HepG2 (cell line): ENCODE results near the gene CHP1. TPM values are rescaled to one million over a fixed set of nuclear protein-coding genes. Genes with fewer than 3 reads are reported as not detected.

Experiments used
- CBFB ChIP-seq: sonication (generic); formaldehyde crosslinking; IDR thresholded peaks from 2 replicates; pipeline ENCODE4 v1.4.0; 2020; ENCODE audit warnings: missing genetic modification reagents
- CHD4 ChIP-seq: fragments of 200-600 bp; sonication (generic); IDR thresholded peaks from 2 replicates; pipeline ENCODE4 v1.7.0; 2017; ENCODE audit warnings: mild to moderate bottlenecking, low read length, borderline replicate concordance
- GTF3A ChIP-seq: sonication (generic); formaldehyde crosslinking; conservative IDR thresholded peaks from 2 replicates; pipeline ENCODE4 v1.4.0; 2020; ENCODE audit warnings: mild to moderate bottlenecking, missing genetic modification reagents
- HOXA5 ChIP-seq: sonication (generic); formaldehyde crosslinking; IDR thresholded peaks from 2 replicates; pipeline ENCODE4 v1.4.0; 2020; ENCODE audit warnings: missing genetic modification reagents
- JUND ChIP-seq: sonication (generic); formaldehyde crosslinking; IDR thresholded peaks from 2 replicates; pipeline ENCODE4 v1.8.0; 2022; ENCODE audit warnings: mild to moderate bottlenecking, missing genetic modification reagents
- MNT ChIP-seq: fragments of 450-650 bp; IDR thresholded peaks from 2 replicates; pipeline ENCODE4 v1.6.1; 2016
- MTF2 ChIP-seq: sonication (generic); formaldehyde crosslinking; IDR thresholded peaks from 2 replicates; pipeline ENCODE4 v1.5.0; 2020; ENCODE audit warnings: missing genetic modification reagents, borderline replicate concordance
- NFYB ChIP-seq: sonication (generic); formaldehyde crosslinking; IDR thresholded peaks from 2 replicates; pipeline ENCODE4 v1.4.0; 2020; ENCODE audit warnings: missing genetic modification reagents
- NKX3-1 ChIP-seq: sonication (generic); formaldehyde crosslinking; IDR thresholded peaks from 2 replicates; pipeline ENCODE4 v1.5.0; 2020; ENCODE audit warnings: missing genetic modification reagents
- PAXIP1 ChIP-seq: sonication (generic); formaldehyde crosslinking; conservative IDR thresholded peaks from 2 replicates; pipeline ENCODE4 v1.4.0; 2020; ENCODE audit warnings: mild to moderate bottlenecking, missing genetic modification reagents, moderate library complexity
- PHF8 ChIP-seq: sonication (generic); formaldehyde crosslinking; IDR thresholded peaks from 2 replicates; pipeline ENCODE4 v1.5.0; 2020; ENCODE audit warnings: missing genetic modification reagents
- PITX1 ChIP-seq: sonication (generic); formaldehyde crosslinking; IDR thresholded peaks from 2 replicates; pipeline ENCODE4 v1.5.1; 2020; ENCODE audit warnings: mild to moderate bottlenecking, missing genetic modification reagents
- POLR2A ChIP-seq, 2 experiments: IDR thresholded peaks; 2 replicates each; pipeline ENCODE4 v1.6.1; 2011; ENCODE audit warnings: low read depth in 2 of 2, low read length in 2 of 2, mild to moderate bottlenecking in 1 of 2, moderate library complexity in 1 of 2; ENCODE audit not compliant: insufficient read depth in 1 of 2
- U2AF1 ChIP-seq: fragments of 200-400 bp; formaldehyde crosslinking; optimal IDR thresholded peaks from 2 replicates; pipeline ENCODE3; 2017; ENCODE audit warnings: mild to moderate bottlenecking, low read depth, low read length
- ZFP82 ChIP-seq: sonication (generic); formaldehyde crosslinking; IDR thresholded peaks from 2 replicates; pipeline ENCODE4 v1.5.1; 2020; ENCODE audit warnings: mild to moderate bottlenecking, missing genetic modification reagents, borderline replicate concordance
- ZNF451 ChIP-seq: sonication (generic); formaldehyde crosslinking; IDR thresholded peaks from 2 replicates; pipeline ENCODE4 v1.5.0; 2020; ENCODE audit warnings: mild to moderate bottlenecking, missing genetic modification reagents
- ZNF773 ChIP-seq: sonication (generic); formaldehyde crosslinking; IDR thresholded peaks from 2 replicates; pipeline ENCODE4 v1.4.0; 2020; ENCODE audit warnings: missing genetic modification reagents, borderline replicate concordance
- ZNF775 ChIP-seq: sonication (generic); formaldehyde crosslinking; IDR thresholded peaks from 2 replicates; pipeline ENCODE4 v1.4.0; 2020; ENCODE audit warnings: missing genetic modification reagents, mild to moderate bottlenecking, moderate library complexity, borderline replicate concordance
- ZNF883 ChIP-seq: sonication (generic); formaldehyde crosslinking; IDR thresholded peaks from 2 replicates; pipeline ENCODE4 v1.5.1; 2020; ENCODE audit warnings: mild to moderate bottlenecking, missing genetic modification reagents; ENCODE audit errors: not compliant biosample characterization
- ZSCAN31 ChIP-seq: sonication (generic); formaldehyde crosslinking; IDR thresholded peaks from 2 replicates; pipeline ENCODE4 v1.5.0; 2020; ENCODE audit warnings: low read depth, mild to moderate bottlenecking, missing genetic modification reagents
- ZSCAN9 ChIP-seq: IDR thresholded peaks from 2 replicates; pipeline ENCODE4 v1.6.1; 2016; ENCODE audit warnings: borderline replicate concordance
- ZZZ3 ChIP-seq: sonication (generic); formaldehyde crosslinking; IDR thresholded peaks from 2 replicates; pipeline ENCODE4 v1.4.0; 2020; ENCODE audit warnings: missing genetic modification reagents, mild to moderate bottlenecking, borderline replicate concordance
- polyA plus RNA-seq, 8 experiments: library from polyadenylated mRNA; depleted of rRNA in 3 of 8; stranded (reverse) in 7 of 8; unstranded in 1 of 8; fragments of >200 nt; fragmentation: Illumina TruSeq in 4 of 8; extraction: Trizol in 4 of 8; gene quantifications; 2 replicates each; pipeline versions ENCODE4 v1.2.1 to v1.2.3, GENCODE V29; 2011 to 2016; ENCODE audit warnings: low read depth in 4 of 8, missing spikeins in 1 of 8, mixed read lengths in 1 of 8; ENCODE audit not compliant: insufficient read depth in 1 of 8
- total RNA-seq, 5 experiments: library from RNA; depleted of rRNA; stranded (reverse); fragments of >200 nt; fragmentation: Illumina TruSeq; extraction: Trizol; gene quantifications; 2 replicates each; pipeline ENCODE4 v1.2.3, GENCODE V29; 2016; ENCODE audit warnings: low read depth in 1 of 5
- TF ChIP-seq, protein P1 (sequence below): IDR thresholded peaks from 2 replicates; pipeline ENCODE4 v1.6.1; 2016; ENCODE audit warnings: mild to moderate bottlenecking
- TF ChIP-seq, protein P2 (sequence below): IDR thresholded peaks from 2 replicates; pipeline ENCODE4 v1.6.1; 2016; ENCODE audit warnings: missing genetic modification reagents, missing compliant biosample characterization

Gene CHP1
- total and polyA plus RNA-seq, 2 of the 13 experiments (the other 11 are each of a cell fraction or from before 2014, with no cell fraction given) = 49.6 to 76.4 TPM

DNA sequence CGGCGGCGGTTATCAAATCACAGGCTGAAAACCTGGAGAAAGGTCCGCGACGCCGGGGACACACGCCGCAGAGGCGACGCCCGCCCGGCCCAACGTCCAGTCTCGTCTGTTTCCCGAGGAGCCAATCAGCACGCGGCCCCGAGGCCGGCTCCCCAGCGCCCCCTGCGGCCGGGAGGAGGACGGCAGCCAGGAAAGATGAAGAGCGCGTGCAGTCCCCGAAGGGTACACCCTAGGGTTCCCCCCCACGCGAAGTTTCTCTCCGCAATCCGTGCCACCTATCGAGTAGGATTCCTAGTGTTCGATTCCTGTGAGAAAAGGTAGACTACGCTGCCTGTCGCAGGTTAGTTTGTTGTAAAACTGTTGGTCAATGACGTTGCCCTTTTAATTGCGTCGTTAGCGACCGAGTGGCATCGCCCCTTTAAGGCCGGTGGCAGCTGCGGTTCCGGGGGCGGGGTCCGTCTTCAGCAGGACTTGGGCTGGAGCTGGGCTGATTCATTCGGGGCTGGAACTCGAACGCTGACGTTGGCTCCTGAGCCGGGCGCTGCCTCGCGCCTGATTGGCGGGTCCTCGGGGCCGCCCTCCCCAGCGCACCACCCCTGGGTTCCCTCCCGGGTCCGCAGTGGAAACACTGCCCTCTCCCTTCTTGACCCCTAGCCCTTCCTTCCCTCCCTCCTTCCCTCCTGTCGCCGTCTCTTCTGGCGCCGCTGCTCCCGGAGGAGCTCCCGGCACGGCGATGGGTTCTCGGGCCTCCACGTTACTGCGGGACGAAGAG, at the start of gene CHP1, which contains the start of gene EXD1 (continued):
- TF ChIP-seq, protein P1, sequence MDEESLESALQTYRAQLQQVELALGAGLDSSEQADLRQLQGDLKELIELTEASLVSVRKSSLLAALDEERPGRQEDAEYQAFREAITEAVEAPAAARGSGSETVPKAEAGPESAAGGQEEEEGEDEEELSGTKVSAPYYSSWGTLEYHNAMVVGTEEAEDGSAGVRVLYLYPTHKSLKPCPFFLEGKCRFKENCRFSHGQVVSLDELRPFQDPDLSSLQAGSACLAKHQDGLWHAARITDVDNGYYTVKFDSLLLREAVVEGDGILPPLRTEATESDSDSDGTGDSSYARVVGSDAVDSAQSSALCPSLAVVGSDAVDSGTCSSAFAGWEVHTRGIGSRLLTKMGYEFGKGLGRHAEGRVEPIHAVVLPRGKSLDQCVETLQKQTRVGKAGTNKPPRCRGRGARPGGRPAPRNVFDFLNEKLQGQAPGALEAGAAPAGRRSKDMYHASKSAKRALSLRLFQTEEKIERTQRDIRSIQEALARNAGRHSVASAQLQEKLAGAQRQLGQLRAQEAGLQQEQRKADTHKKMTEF = peak; percentile 97
- 0 out of 2 replicates have a peak, but pooled peaks have one; percentile 25 for TF ChIP-seq ZNF773 (CRISPR knock-in tag)
- TF ChIP-seq PITX1 (CRISPR knock-in tag) = peak; percentile 79
- TF ChIP-seq NFYB (CRISPR knock-in tag) = peak; percentile 79
- TF ChIP-seq U2AF1 = no peak
- TF ChIP-seq JUND (CRISPR knock-in tag) = peak; percentile 78; the same call in 1 of the 2 replicates
- TF ChIP-seq CHD4 = no peak; the same call in 1 of the 2 replicates
- TF ChIP-seq MNT = no peak
- no peak; the same call in 1 of the 2 replicates for TF ChIP-seq CBFB (CRISPR knock-in tag)
- peak; percentile 67; the same call in 1 of the 2 replicates for TF ChIP-seq ZSCAN9 (CRISPR knock-in tag)
- TF ChIP-seq, protein P2, sequence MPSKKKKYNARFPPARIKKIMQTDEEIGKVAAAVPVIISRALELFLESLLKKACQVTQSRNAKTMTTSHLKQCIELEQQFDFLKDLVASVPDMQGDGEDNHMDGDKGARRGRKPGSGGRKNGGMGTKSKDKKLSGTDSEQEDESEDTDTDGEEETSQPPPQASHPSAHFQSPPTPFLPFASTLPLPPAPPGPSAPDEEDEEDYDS = peak; percentile 60
- peak; percentile 86 to 90 for TF ChIP-seq POLR2A (IDR thresholded peaks at IDR 0.05; ENCODE audit: insufficient read depth in 1 of 2, low read depth in 2 of 2, low read length in 2 of 2)
- no peak; the same call in 1 of the 2 replicates for TF ChIP-seq HOXA5 (CRISPR knock-in tag)
- TF ChIP-seq NKX3-1 = peak; percentile 63
- TF ChIP-seq ZNF883 (CRISPR knock-in tag) = peak; percentile 95
- TF ChIP-seq ZSCAN31 (CRISPR knock-in tag) = peak; percentile 32; the same call in 1 of the 2 replicates
- no peak; the same call in 1 of the 2 replicates for TF ChIP-seq GTF3A (CRISPR knock-in tag)
- 0 out of 2 replicates have a peak, but pooled peaks have one; percentile 80 for TF ChIP-seq ZNF775 (CRISPR knock-in tag)
- no peak for TF ChIP-seq MTF2
- TF ChIP-seq ZZZ3 (CRISPR knock-in tag) = peak; percentile 73; the same call in 1 of the 2 replicates
- peak; percentile 52; the same call in 1 of the 2 replicates for TF ChIP-seq PAXIP1 (CRISPR knock-in tag)
- TF ChIP-seq ZNF451 (CRISPR knock-in tag) = peak; percentile 21
- TF ChIP-seq ZFP82 = no peak; the same call in 1 of the 2 replicates
- TF ChIP-seq PHF8 (CRISPR knock-in tag) = peak; percentile 95
